Aorta (tissue), 5 donors: ENCODE measurements around the gene EIF2D. TPM values are rescaled to one million over a fixed set of nuclear protein-coding genes. Genes with fewer than 3 reads are reported as not detected.

Experiments
- ATAC-seq: fragments of 200-7000 bp; cut with Tn5 transposase; one replicate; pipeline ENCODE4 v1.9.1; 2022; ENCODE audit warnings: moderate library complexity; ENCODE audit not compliant: low FRiP score
- DNase-seq, 2 donors: peaks; one replicate each; pipeline ENCODE4 v3.0.0-alpha.2; 2020
- H3K27ac ChIP-seq, 2 donors: one replicate each; pipeline ENCODE4 v1.5.1; 2013; ENCODE audit warnings: low read length in 2 of 2, mild to moderate bottlenecking in 2 of 2, moderate library complexity in 2 of 2, control low read depth in 1 of 2, inconsistent platforms in 1 of 2, low read depth in 1 of 2
- H3K27me3 ChIP-seq, 2 donors: one replicate each; pipeline ENCODE4 v1.6.1; 2013; ENCODE audit warnings: control low read depth in 1 of 2, low read length in 1 of 2, mild to moderate bottlenecking in 1 of 2, moderate library complexity in 1 of 2; ENCODE audit not compliant: insufficient read depth in 2 of 2, control insufficient read depth in 1 of 2
- H3K36me3 ChIP-seq, 2 donors: one replicate each; pipeline ENCODE4 v1.6.1; 2013; ENCODE audit warnings: control low read depth in 1 of 2, low read length in 1 of 2, mild to moderate bottlenecking in 1 of 2; ENCODE audit not compliant: insufficient read depth in 2 of 2, control insufficient read depth in 1 of 2
- H3K4me1 ChIP-seq, 2 donors: one replicate each; pipeline ENCODE4 v1.6.1; 2013; ENCODE audit warnings: low read length in 2 of 2, control low read depth in 1 of 2, mild to moderate bottlenecking in 1 of 2, moderate library complexity in 1 of 2; ENCODE audit not compliant: insufficient read depth in 2 of 2, control insufficient read depth in 1 of 2
- H3K4me3 ChIP-seq, 2 donors: one replicate each; pipeline ENCODE4 v1.5.1; 2013; ENCODE audit warnings: low read length in 2 of 2, control low read depth in 1 of 2, mild to moderate bottlenecking in 1 of 2
- H3K9me3 ChIP-seq: one replicate; pipeline ENCODE4 v1.6.1; 2013; ENCODE audit warnings: mild to moderate bottlenecking, low read length; ENCODE audit not compliant: control insufficient read depth
- WGBS, 2 donors: extraction: QIAGEN DNeasy Blood & Tissue Kit; methylation state at CpG; one replicate each; pipeline ENCODE4 v1.1.7; 2013; 5-methylcytosine and 5-hydroxymethylcytosine counted together
- intact Hi-C, 2 donors: fragments of 100-400 bp; cut with DNase I; formaldehyde crosslinking; loops; one replicate each; pipeline versions ENCODE4 v1.14.2 to v1.15.0; 2022
- polyA plus RNA-seq, 2 donors: library from polyadenylated mRNA; stranded (reverse); fragments of 200-250 nt; gene quantifications; one replicate each; pipeline ENCODE4 v1.2.3, GENCODE V29; 2013
- total RNA-seq, 2 donors: library from RNA; stranded (reverse); fragmentation: NEBNext Ultra II Directional; extraction: Animal tissue kit (Norgen Biotek cat#: 25700); gene quantifications; one replicate each; pipeline ENCODE4 v1.2.1, GENCODE V29; 2021
- donor health status: healthy with polysubstance abuse.
- donor health status: Bipolar disorder and iron deficiency.
- donor health status: DM: no; HTN: no; CAD: no.
- donor health status: DM: no; HTN: no; CAD: no.
- donor health status: DM: yes; HTN: yes; CAD: no.

Gene EIF2D
- total and polyA plus RNA-seq, 4 donors: 26.2 to 48.3 (median 38.1) TPM

- Histone ChIP-seq H3K4me3 (no peak overlapping the region), H3K4me1 (no peaks in the 10 kb centered on the region), H3K36me3 (peaks cover 0 to 5% of the 10 kb centered on the region in 2 donors), H3K27ac (no peak overlapping the region), H3K9me3 (no peaks in the 10 kb centered on the region), H3K27me3 (no peaks in the 10 kb centered on the region)
- no peak for ATAC-seq
- 96% methylated on average over 8 of the region's 8 CpGs for WGBS, 2 donors
- intact Hi-C loops: loop anchor here in 1 of 2 donors (5.0 kb wide), 1 partner anchor 33 kb away; no protein-coding TSS in a partner anchor
- no peak for DNase-seq
Observed at GRCh38 chr1:206580438-206581113, 31.7 kb downstream of the EIF2D start.

DNA sequence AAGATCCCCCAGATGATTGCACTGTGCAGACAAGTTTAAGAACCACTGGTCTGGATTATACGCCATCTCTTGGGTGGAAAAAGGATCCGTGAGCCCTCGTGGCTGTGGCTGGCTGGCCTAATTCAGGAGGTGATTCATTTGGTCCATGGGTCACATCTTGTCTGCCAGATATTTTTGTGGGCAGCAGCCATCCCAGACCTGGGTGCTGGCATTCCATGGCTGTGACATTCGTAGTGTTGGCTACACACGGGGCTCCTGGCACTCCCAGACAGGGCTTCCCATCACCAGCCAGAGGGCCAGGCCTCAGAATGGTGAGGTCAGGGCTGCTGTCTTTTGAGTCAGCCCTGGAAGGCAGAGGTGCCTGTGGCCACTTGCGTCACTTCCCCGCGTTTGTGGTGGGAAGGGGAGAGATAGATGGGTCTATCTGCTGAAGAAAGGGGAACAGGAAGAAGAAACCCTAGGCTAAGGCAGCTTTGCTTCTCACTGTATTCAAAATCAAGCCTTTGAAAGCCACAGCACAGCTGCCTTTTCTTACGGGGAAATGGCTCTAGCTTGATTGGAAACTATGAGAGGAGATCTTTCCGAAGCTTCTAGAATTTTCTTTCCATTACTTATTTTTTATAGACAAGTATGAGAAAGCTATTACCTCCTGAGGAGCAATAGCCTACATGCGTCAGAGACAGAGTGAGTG is 32.4 kb downstream of the EIF2D start:
- no peaks in the 10 kb centered on the region for H3K27me3 ChIP-seq
- no peaks in the 10 kb centered on the region for H3K36me3 ChIP-seq
- peak; percentile 9 for ATAC-seq
- 51 to 56% methylated on average over 11 of the region's 11 CpGs for WGBS, 2 donors
- DNase-seq: peak; percentile 89 to 95
- H3K27ac ChIP-seq: no peak overlapping the region
- H3K4me1 ChIP-seq: no peaks in the 10 kb centered on the region
- no peak overlapping the region for H3K4me3 ChIP-seq
- no peaks in the 10 kb centered on the region for H3K9me3 ChIP-seq
- intact Hi-C loops: loop anchor here in 1 of 2 donors (5.0 kb wide), 1 partner anchor 33 kb away; no protein-coding TSS in a partner anchor

DNA sequence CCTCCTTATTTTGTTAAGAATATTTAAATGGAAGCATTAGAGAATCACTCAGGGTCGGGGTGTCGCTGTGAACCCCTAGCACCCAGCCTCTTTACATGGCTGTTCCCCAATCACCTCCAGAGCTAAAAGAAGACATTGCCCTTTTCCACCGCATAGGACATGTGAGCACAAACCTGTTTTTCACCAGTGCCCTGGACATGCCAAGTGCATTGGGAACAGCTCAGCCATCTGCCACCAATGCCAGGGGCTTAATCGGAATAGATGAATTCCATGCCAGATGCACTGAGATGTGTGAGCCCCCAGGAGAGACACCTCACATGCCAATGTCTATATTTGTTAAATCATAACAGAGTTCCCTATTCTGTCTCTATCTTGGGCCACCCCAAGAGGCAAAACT is 33.3 kb downstream of the EIF2D start:
- ATAC-seq: no peak
- Histone ChIP-seq H3K36me3 (no peaks in the 10 kb centered on the region), H3K27me3 (no peaks in the 10 kb centered on the region), H3K9me3 (no peaks in the 10 kb centered on the region), H3K4me3 (no peak overlapping the region), H3K27ac (no peak overlapping the region), H3K4me1 (no peaks in the 10 kb centered on the region)
- intact Hi-C loops: no loop called here
- WGBS, 2 donors: 87 to 90% methylated on average over 4 of the region's 4 CpGs
- DNase-seq: no peak

GRCh38 chr1:206578068-206578977 is 33.9 kb downstream of the EIF2D start:
- Histone ChIP-seq H3K36me3 (no peaks in the 10 kb centered on the region), H3K4me1 (no peaks in the 10 kb centered on the region), H3K27me3 (no peaks in the 10 kb centered on the region), H3K4me3 (no peak overlapping the region), H3K9me3 (no peaks in the 10 kb centered on the region), H3K27ac (no peak overlapping the region)
- DNase-seq (no peak), ATAC-seq (no peak)
- intact Hi-C loops: no loop called here
- WGBS, 2 donors: 83 to 87% methylated on average over 10 of the region's 10 CpGs

- ATAC-seq: no peak
- no peak overlapping the region for H3K27ac ChIP-seq
- no peaks in the 10 kb centered on the region for H3K36me3 ChIP-seq
- no peaks in the 10 kb centered on the region for H3K4me1 ChIP-seq
- WGBS, 2 donors: 86 to 96% methylated on average over 4 of the region's 4 CpGs
- no peak overlapping the region for H3K4me3 ChIP-seq
- DNase-seq: no peak
- no peaks in the 10 kb centered on the region for H3K27me3 ChIP-seq
- no peaks in the 10 kb centered on the region for H3K9me3 ChIP-seq
- intact Hi-C loops: no loop called here
Observed at GRCh38 chr1:206577626-206578025, 34.6 kb downstream of the EIF2D start.

GRCh38 chr1:206575894-206576737 is 36.1 kb downstream of the EIF2D start:
- 91 to 94% methylated on average over 3 of the region's 3 CpGs for WGBS, 2 donors
- no peaks in the 10 kb centered on the region for H3K27me3 ChIP-seq
- H3K4me1 ChIP-seq: no peaks in the 10 kb centered on the region
- no peak overlapping the region for H3K4me3 ChIP-seq
- H3K36me3 ChIP-seq: no peaks in the 10 kb centered on the region
- no peaks in the 10 kb centered on the region for H3K9me3 ChIP-seq
- no peak overlapping the region for H3K27ac ChIP-seq
- ATAC-seq (no peak), DNase-seq (no peak)
- intact Hi-C loops: no loop called here

- Histone ChIP-seq H3K4me1 (no peaks in the 10 kb centered on the region), H3K4me3 (no peak overlapping the region), H3K27ac (no peak overlapping the region), H3K36me3 (no peaks in the 10 kb centered on the region), H3K9me3 (no peaks in the 10 kb centered on the region), H3K27me3 (no peaks in the 10 kb centered on the region)
- intact Hi-C loops: no loop called here
- ATAC-seq (peak; percentile 52), DNase-seq (peak in 1 of 2 donors; percentile 72)
- 61 to 65% methylated on average over 11 of the region's 11 CpGs for WGBS, 2 donors
Observed at GRCh38 chr1:206575165-206575893, 36.9 kb downstream of the EIF2D start.
